HCT116 (cell line): ENCODE data around the gene ASGR1. TPM values are rescaled to one million over a fixed set of nuclear protein-coding genes. Genes with fewer than 3 reads are reported as not detected.

Experiments
- ATAC-seq: fragments of 200-7000 bp; cut with Tn5 transposase; 2 replicates; pipeline ENCODE4 v1.9.1; 2020; ENCODE audit warnings: mild to moderate bottlenecking, moderate library complexity
- BruUV-seq: library from RNA; stranded (reverse); fragments of 400-500 nt; replicated peaks from 2 replicates; lab custom pipeline; 2021; lab: Mats Ljungman, UMichigan
- CTCF ChIA-PET: fragments of 300-600 bp; sonication (Branson Sonifier 250); formaldehyde crosslinking; loops from one replicate; lab custom pipeline; 2021; ENCODE audit warnings: antibody characterized with exemption; lab: Charles Lee
- POLR2A ChIA-PET: fragments of 300-600, 350-600 bp; sonication (Branson Sonifier 250); formaldehyde crosslinking; loops from one replicate; lab custom pipeline; 2021; ENCODE audit warnings: antibody characterized with exemption; lab: Charles Lee
- RAD21 ChIA-PET, 2 experiments: fragments of 300-600 bp; sonication (Branson Sonifier 250); formaldehyde crosslinking; loops; one replicate each; lab custom pipeline; 2023; ENCODE audit warnings: low total read pairs in 2 of 2; ENCODE audit not compliant: uncharacterized antibody in 2 of 2, unreplicated experiment in 2 of 2, low non-redundant PET in 1 of 2; lab: Charles Lee
- DNase-seq: peaks from one replicate; pipeline ENCODE4 v3.0.0-alpha.2; 2010; ENCODE audit warnings: low read depth, low spot score
- H2AFZ ChIP-seq: fragments of 200-600 bp; shearing (Covaris generic), sonication (generic); 2 replicates; pipeline ENCODE4 v1.6.1; 2017; ENCODE audit warnings: low read depth, mixed run types, mixed read lengths, antibody characterized with exemption, low read length; ENCODE audit not compliant: poor library complexity, severe bottlenecking
- H3K27ac ChIP-seq: 2 replicates; pipeline ENCODE4 v1.5.1; 2012; ENCODE audit warnings: low read depth, low read length
- H3K27me3 ChIP-seq: fragments of 200-600 bp; sonication (generic); 2 replicates; pipeline ENCODE4 v1.6.1; 2016; ENCODE audit warnings: mixed run types, low read length, mixed read lengths; ENCODE audit not compliant: insufficient read depth
- H3K36me3 ChIP-seq, 2 experiments: fragments of 200-500 bp in 1 of 2; fragments of 200-600 bp in 1 of 2; sonication (Bioruptor generic) in 1 of 2; sonication (generic) in 1 of 2; 2 replicates each; pipeline versions ENCODE4 v1.5.1 to v1.6.1; 2014 to 2016; ENCODE audit warnings: low read length in 2 of 2, inconsistent platforms in 1 of 2, mixed read lengths in 1 of 2, mixed run types in 1 of 2; ENCODE audit not compliant: insufficient read depth in 2 of 2, control insufficient read depth in 1 of 2
- H3K4me1 ChIP-seq, 2 experiments: fragments of 200-600 bp in 1 of 2; sonication (generic) in 1 of 2; 2 replicates each; pipeline versions ENCODE4 v1.5.1 to v1.6.1; 2012 to 2017; ENCODE audit warnings: low read length in 2 of 2, inconsistent platforms in 1 of 2, mild to moderate bottlenecking in 1 of 2, mixed read lengths in 1 of 2, mixed run types in 1 of 2, moderate library complexity in 1 of 2; ENCODE audit not compliant: insufficient read depth in 2 of 2, control insufficient read depth in 1 of 2
- H3K4me2 ChIP-seq: fragments of 200-600 bp; sonication (generic); 2 replicates; pipeline ENCODE4 v1.6.1; 2017; ENCODE audit warnings: mixed run types, low read length, mixed read lengths
- H3K4me3 ChIP-seq, 2 experiments: fragments of 200-600 bp in 1 of 2; sonication (generic) in 1 of 2; replicated peaks in 1 of 2; 2 replicates each; pipeline ENCODE4 v1.5.1; 2011 to 2016; ENCODE audit warnings: low read length in 2 of 2, control low read depth in 1 of 2, low read depth in 1 of 2, mild to moderate bottlenecking in 1 of 2, mixed read lengths in 1 of 2, mixed run types in 1 of 2
- H3K79me2 ChIP-seq: fragments of 200-600 bp; sonication (generic); 2 replicates; pipeline ENCODE4 v1.6.1; 2017; ENCODE audit warnings: mild to moderate bottlenecking, mixed run types, low read length, moderate library complexity, mixed read lengths; ENCODE audit not compliant: insufficient read depth
- H3K9ac ChIP-seq: fragments of 200-600 bp; sonication (generic); 2 replicates; pipeline ENCODE4 v1.6.1; 2016; ENCODE audit warnings: low read length, mixed read lengths
- H3K9me2 ChIP-seq: fragments of 200-600 bp; sonication (generic), shearing (Covaris generic); 2 replicates; pipeline ENCODE4 v1.6.1; 2017; ENCODE audit warnings: mixed run types, mild to moderate bottlenecking, moderate library complexity; ENCODE audit not compliant: insufficient read depth
- H3K9me3 ChIP-seq, 2 experiments: fragments of 200-500 bp in 1 of 2; fragments of 200-600 bp in 1 of 2; sonication (Bioruptor generic) in 1 of 2; sonication (generic) in 1 of 2; 2 replicates each; pipeline ENCODE4 v1.6.1; 2014 to 2017; ENCODE audit warnings: low read length in 2 of 2, mixed read lengths in 2 of 2, inconsistent platforms in 1 of 2, low read depth in 1 of 2, mild to moderate bottlenecking in 1 of 2, mixed run types in 1 of 2, moderate library complexity in 1 of 2; ENCODE audit not compliant: control insufficient read depth in 1 of 2, insufficient read depth in 1 of 2
- H4K20me1 ChIP-seq: fragments of 200-600 bp; sonication (generic), shearing (Covaris generic); 2 replicates; pipeline ENCODE4 v1.6.1; 2017; ENCODE audit warnings: mixed run types, mild to moderate bottlenecking, moderate library complexity; ENCODE audit not compliant: insufficient read depth
- CBX3 ChIP-seq: IDR thresholded peaks from 2 replicates; pipeline ENCODE4 v1.6.1; 2012; ENCODE audit warnings: low read depth
- CEBPB ChIP-seq: IDR thresholded peaks from 2 replicates; pipeline ENCODE4 v1.6.1; 2012; ENCODE audit warnings: low read depth
- CTCF ChIP-seq, 3 experiments: fragments of 200-600 bp in 1 of 3; sonication (generic) in 1 of 3; IDR thresholded peaks in 2 of 3; conservative IDR thresholded peaks in 1 of 3; 2 replicates each; pipeline ENCODE4 v1.5.1; 2012 to 2017; ENCODE audit warnings: low read depth in 2 of 3, low read length in 2 of 3, antibody characterized with exemption in 1 of 3, borderline replicate concordance in 1 of 3, control low read depth in 1 of 3, mild to moderate bottlenecking in 1 of 3, mixed read lengths in 1 of 3, mixed run types in 1 of 3, moderate library complexity in 1 of 3; ENCODE audit not compliant: insufficient read depth in 1 of 3
- EGR1 ChIP-seq: IDR thresholded peaks from 2 replicates; pipeline ENCODE4 v1.6.1; 2012; ENCODE audit warnings: low read depth
- JUND ChIP-seq: IDR thresholded peaks from 2 replicates; pipeline ENCODE4 v1.6.1; 2012
- POLR2AphosphoS5 ChIP-seq: IDR thresholded peaks from 2 replicates; pipeline ENCODE4 v1.6.1; 2011; ENCODE audit warnings: mild to moderate bottlenecking, low read depth, low read length, moderate library complexity
- RAD21 ChIP-seq: IDR thresholded peaks from 2 replicates; pipeline ENCODE4 v1.6.1; 2012; ENCODE audit warnings: low read depth, mild to moderate bottlenecking
- SP1 ChIP-seq: IDR thresholded peaks from 2 replicates; pipeline ENCODE4 v1.6.1; 2012; ENCODE audit warnings: low read depth
- ZFX ChIP-seq: fragments of 450-650 bp; IDR thresholded peaks from 2 replicates; pipeline ENCODE4 v1.6.1; 2017
- ZNF274 ChIP-seq: fragments of 200-500 bp; sonication (Bioruptor generic); IDR thresholded peaks from 2 replicates; pipeline ENCODE4 v1.6.1; 2014; ENCODE audit warnings: mild to moderate bottlenecking, low read depth, low read length, inconsistent platforms
- intact Hi-C: fragments of 100-400 bp; cut with micrococcal nuclease; formaldehyde crosslinking; loops from 2 replicates; pipeline ENCODE4 v1.10.0; 2022
- total RNA-seq: library from RNA; stranded (reverse); gene quantifications from one replicate; pipeline ENCODE4 v1.2.1, GENCODE V29; 2021; ENCODE audit not compliant: unreplicated experiment
- TF ChIP-seq, protein P1 (sequence below): IDR thresholded peaks from 2 replicates; pipeline ENCODE4 v1.6.1; 2011; ENCODE audit warnings: mild to moderate bottlenecking, low read length, moderate library complexity; ENCODE audit not compliant: insufficient replicate concordance; ENCODE audit errors: extremely low read depth

Gene ASGR1
- total RNA-seq, 1 experiment from 2014 or later, result 1.2 TPM

GRCh38 chr17:7218758-7219157 is 39.6 kb upstream of the ASGR1 start:
- RAD21 ChIA-PET, result no interaction called here
- CTCF ChIA-PET, result no interaction called here
- Histone ChIP-seq H4K20me1 (no peaks in the 10 kb centered on the region), H3K4me1 (peaks cover 14 to 67% of the 10 kb centered on the region in 2 experiments; a peak in 3 of 4 replicates), H3K4me2 (peak overlapping the region; percentile 96), H3K9me2 (no peaks in the 10 kb centered on the region), H2AFZ (no peak overlapping the region), H3K27me3 (no peaks in the 10 kb centered on the region), H3K4me3 (no peak overlapping the region), H3K9me3 (no peaks in the 10 kb centered on the region), H3K27ac (peak overlapping the region; percentile 99), H3K36me3 (peaks cover 13 to 28% of the 10 kb centered on the region in 2 experiments; a peak in 3 of 4 replicates), H3K79me2 (peaks cover 30% of the 10 kb centered on the region), H3K9ac (no peak overlapping the region)
- POLR2A ChIA-PET, result interaction anchor here (1.4 to 3.2 kb wide), 5 partner anchors 16 to 111 kb away, joined by 7 to 19 read pairs (median 13); partner anchors contain the start of genes DVL2 and GABARAP
- ATAC-seq (no peak), DNase-seq (no peak)
- intact Hi-C loops, result no loop called here
- TF ChIP-seq CBX3 (no peak), POLR2AphosphoS5 (no peak), SP1 (no peak)
- BruUV-seq, result no TSS peak

DNA sequence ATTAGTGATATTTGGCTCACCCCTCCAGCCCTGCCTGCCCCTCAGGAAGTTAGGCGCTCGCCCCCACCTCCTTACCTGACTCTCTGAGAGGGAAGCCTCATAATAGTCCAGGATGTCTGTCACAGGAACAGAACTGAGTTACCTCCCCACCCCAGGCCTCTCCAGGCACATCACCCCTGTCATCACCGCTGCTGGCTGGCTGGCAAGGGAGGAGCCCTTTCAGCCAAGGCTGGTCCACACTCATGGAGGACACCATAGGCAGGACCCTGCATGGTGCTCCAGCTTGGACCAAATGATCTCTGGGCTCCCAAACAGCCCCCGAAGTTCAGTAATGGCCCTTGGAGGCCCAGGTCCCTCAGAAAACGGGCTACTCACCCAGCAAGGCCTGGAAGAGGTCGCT is 39.0 kb upstream of the ASGR1 start:
- DNase-seq, result no peak
- Histone ChIP-seq H3K36me3 (peaks cover 8 to 22% of the 10 kb centered on the region in 2 experiments; a peak in 3 of 4 replicates), H3K4me3 (no peak overlapping the region), H3K79me2 (peaks cover 30% of the 10 kb centered on the region), H3K27ac (peak overlapping the region; percentile 12; the same call in 1 of the 2 replicates), H3K9me3 (no peaks in the 10 kb centered on the region), H2AFZ (no peak overlapping the region), H3K4me2 (peak overlapping the region; percentile 53; the same call in 1 of the 2 replicates), H3K9me2 (no peaks in the 10 kb centered on the region), H3K4me1 (peaks cover 14 to 70% of the 10 kb centered on the region in 2 experiments; a peak in 3 of 4 replicates), H3K9ac (no peak overlapping the region; the same call in 1 of the 2 replicates), H4K20me1 (no peaks in the 10 kb centered on the region), H3K27me3 (no peaks in the 10 kb centered on the region)
- RAD21 ChIA-PET, result no interaction called here
- CTCF ChIA-PET, result interaction anchor here (0.9 to 1.4 kb wide), 2 partner anchors 78 to 172 kb away, joined by 3 to 4 read pairs; no protein-coding TSS in a partner anchor
- no TSS peak for BruUV-seq
- POLR2A ChIA-PET, result interaction anchor here (2.8 to 3.2 kb wide), 2 partner anchors 19 to 24 kb away, joined by 13 to 19 read pairs; partner anchors contain the start of gene GABARAP
- no peak for ATAC-seq
- intact Hi-C loops, result no loop called here
- TF ChIP-seq POLR2AphosphoS5 (no peak), ZNF274 (no peak), SP1 (no peak), CTCF (IDR thresholded peaks at IDR 0.05 in 2 of 3, conservative IDR thresholded peaks at IDR 0.05 in 1 of 3; ENCODE audit: borderline replicate concordance in 1 of 3, insufficient read depth in 1 of 3, low read depth in 2 of 3, low read length in 2 of 3) (no peak), JUND (no peak), CEBPB (no peak), ZFX (no peak), CBX3 (no peak), EGR1 (no peak), RAD21 (no peak)
- TF ChIP-seq, protein P1, sequence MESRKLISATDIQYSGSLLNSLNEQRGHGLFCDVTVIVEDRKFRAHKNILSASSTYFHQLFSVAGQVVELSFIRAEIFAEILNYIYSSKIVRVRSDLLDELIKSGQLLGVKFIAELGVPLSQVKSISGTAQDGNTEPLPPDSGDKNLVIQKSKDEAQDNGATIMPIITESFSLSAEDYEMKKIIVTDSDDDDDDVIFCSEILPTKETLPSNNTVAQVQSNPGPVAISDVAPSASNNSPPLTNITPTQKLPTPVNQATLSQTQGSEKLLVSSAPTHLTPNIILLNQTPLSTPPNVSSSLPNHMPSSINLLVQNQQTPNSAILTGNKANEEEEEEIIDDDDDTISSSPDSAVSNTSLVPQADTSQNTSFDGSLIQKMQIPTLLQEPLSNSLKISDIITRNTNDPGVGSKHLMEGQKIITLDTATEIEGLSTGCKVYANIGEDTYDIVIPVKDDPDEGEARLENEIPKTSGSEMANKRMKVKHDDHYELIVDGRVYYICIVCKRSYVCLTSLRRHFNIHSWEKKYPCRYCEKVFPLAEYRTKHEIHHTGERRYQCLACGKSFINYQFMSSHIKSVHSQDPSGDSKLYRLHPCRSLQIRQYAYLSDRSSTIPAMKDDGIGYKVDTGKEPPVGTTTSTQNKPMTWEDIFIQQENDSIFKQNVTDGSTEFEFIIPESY, result no peak
- TF ChIP-seq, all 23 proteins: peak for 0
